ENCODE data around the gene HOXA11. TPM values are rescaled to one million over a fixed set of nuclear protein-coding genes. Genes with fewer than 3 reads are reported as not detected.

HOXA11 gene
- total RNA-seq, 1 donor from 2014 or later: not detected

DNA sequence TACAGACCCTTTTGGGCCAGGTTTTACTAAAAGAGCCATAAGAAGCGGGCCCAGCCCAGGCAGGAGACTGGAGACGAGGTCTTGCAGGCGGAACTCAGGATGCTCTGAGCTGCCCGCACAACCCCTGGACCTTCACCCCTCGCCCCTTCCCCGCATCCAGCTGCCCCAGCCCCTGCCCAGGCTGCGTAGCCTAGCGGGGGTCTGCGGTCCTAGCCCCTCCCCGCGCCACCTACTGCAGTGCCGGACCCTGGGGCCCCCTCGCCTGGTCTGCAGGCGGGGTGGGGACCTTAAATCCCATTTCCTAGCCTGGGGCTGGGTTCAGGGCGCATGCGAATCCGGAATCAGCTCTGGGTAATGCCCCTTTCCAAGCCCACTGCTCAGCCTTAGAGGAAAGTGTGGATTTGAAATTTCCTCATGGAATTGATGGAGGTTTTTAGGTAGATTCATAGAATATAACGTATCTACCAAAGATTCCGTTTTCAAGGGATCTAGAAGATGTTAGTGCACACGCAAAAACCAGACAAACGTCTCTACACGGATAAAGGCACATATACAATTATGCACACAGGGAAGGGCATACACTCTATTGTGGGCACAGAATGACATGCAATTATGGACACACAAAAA lies 32.1 kb downstream of the HOXA11 start:
- Mint-ChIP-seq H3K36me3 (ENCODE audit: low read depth, unreplicated experiment) (peaks cover 3% of the 10 kb centered on the region), H3K9me3 (ENCODE audit: unreplicated experiment) (no peaks in the 10 kb centered on the region), H3K4me3 (ENCODE audit: unreplicated experiment) (no peak overlapping the region), H3K4me1 (ENCODE audit: unreplicated experiment) (peaks cover 28% of the 10 kb centered on the region), H3K27ac (ENCODE audit: unreplicated experiment) (no peak overlapping the region), H3K27me3 (ENCODE audit: unreplicated experiment) (peaks cover 57% of the 10 kb centered on the region)
- TF ChIP-seq, protein P1, sequence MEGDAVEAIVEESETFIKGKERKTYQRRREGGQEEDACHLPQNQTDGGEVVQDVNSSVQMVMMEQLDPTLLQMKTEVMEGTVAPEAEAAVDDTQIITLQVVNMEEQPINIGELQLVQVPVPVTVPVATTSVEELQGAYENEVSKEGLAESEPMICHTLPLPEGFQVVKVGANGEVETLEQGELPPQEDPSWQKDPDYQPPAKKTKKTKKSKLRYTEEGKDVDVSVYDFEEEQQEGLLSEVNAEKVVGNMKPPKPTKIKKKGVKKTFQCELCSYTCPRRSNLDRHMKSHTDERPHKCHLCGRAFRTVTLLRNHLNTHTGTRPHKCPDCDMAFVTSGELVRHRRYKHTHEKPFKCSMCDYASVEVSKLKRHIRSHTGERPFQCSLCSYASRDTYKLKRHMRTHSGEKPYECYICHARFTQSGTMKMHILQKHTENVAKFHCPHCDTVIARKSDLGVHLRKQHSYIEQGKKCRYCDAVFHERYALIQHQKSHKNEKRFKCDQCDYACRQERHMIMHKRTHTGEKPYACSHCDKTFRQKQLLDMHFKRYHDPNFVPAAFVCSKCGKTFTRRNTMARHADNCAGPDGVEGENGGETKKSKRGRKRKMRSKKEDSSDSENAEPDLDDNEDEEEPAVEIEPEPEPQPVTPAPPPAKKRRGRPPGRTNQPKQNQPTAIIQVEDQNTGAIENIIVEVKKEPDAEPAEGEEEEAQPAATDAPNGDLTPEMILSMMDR (IDR thresholded peaks at IDR 0.05; ENCODE audit: unreplicated experiment): no peak
- DNase-seq (ENCODE audit: low spot score): no peak

DNA sequence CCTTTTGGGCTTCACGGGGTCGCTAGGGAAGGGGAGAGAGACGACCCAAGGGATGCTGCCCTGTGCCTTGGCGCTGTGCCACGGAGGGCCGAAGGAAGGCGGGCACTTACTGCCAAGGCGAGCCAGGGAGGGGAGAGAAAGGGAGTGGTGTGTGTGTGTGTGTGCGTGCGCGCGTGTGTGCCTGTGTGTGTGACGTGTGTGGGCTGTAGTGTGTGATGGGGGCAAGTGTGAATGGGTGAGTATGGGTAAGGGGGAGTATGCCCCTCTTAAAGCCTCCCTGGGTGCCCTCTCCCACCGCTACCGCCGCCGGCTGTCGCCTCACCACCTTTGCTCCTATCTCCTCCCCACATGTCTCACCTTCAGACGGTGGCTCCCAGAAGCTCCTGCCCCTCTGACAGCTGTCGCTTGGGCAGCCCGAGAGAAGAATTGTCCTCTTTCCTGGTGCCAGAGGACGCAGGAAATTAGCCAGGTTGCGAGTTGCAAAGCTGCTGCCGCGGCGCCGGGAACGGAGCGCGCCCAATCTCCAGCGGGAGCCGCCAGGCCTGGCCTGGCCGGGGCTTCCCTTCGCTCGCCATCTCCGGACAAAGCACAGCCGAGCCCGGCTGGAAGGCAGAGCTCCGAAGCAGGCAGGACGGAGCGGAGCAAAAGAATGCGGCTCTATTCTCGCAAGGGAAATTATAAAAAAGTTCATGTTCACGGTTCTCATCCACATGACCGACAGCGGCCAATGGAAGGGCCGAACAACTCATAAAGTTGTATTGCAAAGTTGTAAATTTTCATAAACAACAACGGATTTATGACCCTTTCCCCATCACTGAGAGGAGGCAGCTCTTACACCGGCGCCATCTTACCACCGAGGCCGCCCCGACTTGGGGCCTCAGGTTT lies 32.9 kb downstream of the HOXA11 start, which contains the start of gene HOXA3:
HOXA3 (minus strand) TSS at position 653 of the 885 bp plus-strand sequence. CDS start 41,943 bp downstream, outside the sequence.
- Mint-ChIP-seq H3K27ac (ENCODE audit: unreplicated experiment) (peak within 1 kb of the TSS; percentile 67), H3K36me3 (ENCODE audit: low read depth, unreplicated experiment) (peaks cover 3% of the 10 kb centered on the region), H3K9me3 (ENCODE audit: unreplicated experiment) (no peaks in the 10 kb centered on the region), H3K27me3 (ENCODE audit: unreplicated experiment) (peaks cover 56% of the 10 kb centered on the region), H3K4me3 (ENCODE audit: unreplicated experiment) (peak within 1 kb of the TSS; percentile 73), H3K4me1 (ENCODE audit: unreplicated experiment) (peaks cover 29% of the 10 kb centered on the region)
- TF ChIP-seq, protein P1 (IDR thresholded peaks at IDR 0.05; ENCODE audit: unreplicated experiment): no peak
- no peak for DNase-seq (ENCODE audit: low spot score)

DNA sequence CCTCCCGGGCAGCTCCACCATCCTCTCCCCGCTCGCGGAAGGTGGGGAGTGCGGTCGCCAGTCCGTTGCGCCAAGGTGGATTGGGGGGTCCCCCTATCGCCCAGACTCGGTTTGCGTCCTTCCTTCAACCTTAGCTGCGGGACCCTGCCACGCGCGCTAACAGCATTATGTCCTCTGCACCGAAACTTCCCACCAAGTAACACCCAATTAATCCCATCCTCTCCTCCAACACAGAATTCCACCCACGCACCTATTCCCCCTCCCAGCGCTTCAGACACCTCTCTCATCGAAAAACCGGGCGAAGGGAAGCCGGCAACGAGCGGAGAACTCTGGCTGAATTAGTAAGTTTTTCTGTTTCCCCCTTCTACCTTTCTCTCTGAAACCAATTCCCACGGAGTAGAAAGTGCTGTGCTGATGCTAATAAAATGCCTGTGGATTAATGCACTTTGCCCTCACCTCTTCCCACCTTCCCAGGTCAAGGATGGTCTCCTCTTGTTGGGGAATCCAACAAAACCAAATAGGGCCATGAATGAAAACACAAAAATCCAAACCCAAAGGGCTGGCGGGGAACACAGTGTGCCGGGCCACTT lies 33.6 kb downstream of the HOXA11 start:
- H3K9me3 Mint-ChIP-seq (ENCODE audit: unreplicated experiment): no peaks in the 10 kb centered on the region
- TF ChIP-seq, protein P1 (IDR thresholded peaks at IDR 0.05; ENCODE audit: unreplicated experiment): no peak
- H3K27ac Mint-ChIP-seq (ENCODE audit: unreplicated experiment): peak overlapping the region; percentile 67
- peaks cover 2% of the 10 kb centered on the region for H3K36me3 Mint-ChIP-seq (ENCODE audit: low read depth, unreplicated experiment)
- H3K4me3 Mint-ChIP-seq (ENCODE audit: unreplicated experiment): peak overlapping the region; percentile 73
- no peak for DNase-seq (ENCODE audit: low spot score)
- peaks cover 60% of the 10 kb centered on the region for H3K27me3 Mint-ChIP-seq (ENCODE audit: unreplicated experiment)
- H3K4me1 Mint-ChIP-seq (ENCODE audit: unreplicated experiment): peaks cover 29% of the 10 kb centered on the region

DNA sequence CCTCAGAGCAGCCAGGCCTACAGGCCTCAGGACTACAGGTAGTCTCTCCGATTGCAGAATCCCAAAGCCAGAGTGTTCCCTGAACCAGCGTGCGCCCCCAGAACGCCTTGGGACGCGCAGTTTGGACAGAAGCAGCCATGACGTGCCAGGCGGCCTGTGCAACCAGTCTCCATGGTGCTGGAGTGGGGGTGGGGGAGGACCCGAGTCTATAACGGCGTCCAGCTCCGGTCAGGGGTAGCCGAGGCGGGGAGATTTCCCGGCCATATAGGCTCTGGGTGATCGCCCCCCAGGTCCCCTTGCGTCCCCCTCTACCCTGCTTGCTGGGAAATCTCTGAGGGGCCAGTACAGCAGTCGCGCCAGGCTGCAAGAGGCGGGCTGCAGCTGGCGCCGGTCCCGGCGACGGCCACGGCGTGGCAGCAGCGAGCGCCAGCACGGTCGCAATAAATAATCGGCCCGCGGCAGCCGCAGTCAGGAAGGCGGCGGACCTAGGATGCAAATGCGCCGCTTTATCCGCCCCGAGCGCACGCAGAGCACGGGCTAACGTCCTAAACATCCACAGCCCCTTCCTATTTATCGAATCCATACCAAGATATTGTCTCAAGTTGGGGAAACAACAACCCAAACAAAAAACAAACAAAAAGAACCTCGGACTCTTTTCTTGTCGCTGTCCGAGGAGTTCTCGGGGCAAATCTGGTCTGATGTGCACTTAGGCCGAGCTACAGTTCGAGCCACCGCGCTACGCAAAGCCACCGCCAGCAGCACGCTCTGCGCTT lies 34.3 kb downstream of the HOXA11 start:
- Mint-ChIP-seq H3K27ac (ENCODE audit: unreplicated experiment) (no peak overlapping the region), H3K27me3 (ENCODE audit: unreplicated experiment) (peaks cover 64% of the 10 kb centered on the region), H3K9me3 (ENCODE audit: unreplicated experiment) (no peaks in the 10 kb centered on the region), H3K4me1 (ENCODE audit: unreplicated experiment) (peaks cover 27% of the 10 kb centered on the region), H3K36me3 (ENCODE audit: low read depth, unreplicated experiment) (peaks cover 4% of the 10 kb centered on the region), H3K4me3 (ENCODE audit: unreplicated experiment) (peak overlapping the region; percentile 73)
- peak; percentile 84 for DNase-seq (ENCODE audit: low spot score)
- TF ChIP-seq, protein P1 (IDR thresholded peaks at IDR 0.05; ENCODE audit: unreplicated experiment): peak; percentile 77
